A549 (cell line): ENCODE results near the gene CUL4B. TPM values are rescaled to one million over a fixed set of nuclear protein-coding genes. Genes with fewer than 3 reads are reported as not detected.

Experiments
- ATAC-seq, 2 experiments: fragments of 200-7000 bp in 1 of 2; fragments of >200 bp in 1 of 2; cut with Nextera tagmentation in 1 of 2; cut with Tn5 transposase in 1 of 2; 3 replicates each; pipeline versions ENCODE4 v1.8.0 to v1.9.1; 2018 to 2020; ENCODE audit warnings: mild to moderate bottlenecking in 1 of 2, moderate library complexity in 1 of 2
- CTCF ChIA-PET: fragments of 300-600 bp; sonication (Branson Sonifier 250); formaldehyde crosslinking; extraction: SDS; loops from one replicate; lab custom pipeline; 2021; ENCODE audit warnings: antibody characterized with exemption, inconsistent platforms; lab: Yijun Ruan, JAX
- POLR2A ChIA-PET: fragments of 350-600 bp; formaldehyde crosslinking; extraction: SDS; loops from one replicate; lab custom pipeline; 2021; ENCODE audit warnings: antibody characterized with exemption, inconsistent platforms; lab: Yijun Ruan, JAX
- DNase-seq, 2 experiments: peaks; one replicate each; pipeline versions ENCODE4 v3.0.0 to v3.0.0-alpha.2; 2011 to 2016; ENCODE audit warnings: low read depth in 1 of 2, low spot score in 1 of 2
- FAIRE-seq: peaks from 2 replicates; lab custom pipeline; 2011; peaks lifted over from hg19 to GRCh38; lab: Jason Lieb, UNC
- H3K27ac ChIP-seq, 2 experiments: fragments of >200 bp; sonication (Bioruptor Twin); formaldehyde crosslinking; 3 replicates each; pipeline ENCODE4 v1.5.1; 2016 to 2017
- H3K4me1 ChIP-seq: fragments of >200 bp; sonication (Bioruptor Twin); formaldehyde crosslinking; 3 replicates; pipeline ENCODE4 v1.6.1; 2016
- H3K4me2 ChIP-seq: fragments of >200 bp; sonication (Bioruptor Twin); formaldehyde crosslinking; 3 replicates; pipeline ENCODE4 v1.6.1; 2016
- H3K4me3 ChIP-seq: fragments of >200 bp; sonication (Bioruptor Twin); formaldehyde crosslinking; 3 replicates; pipeline ENCODE4 v1.5.1; 2016
- H3K9me3 ChIP-seq: fragments of >200 bp; sonication (Bioruptor Twin); formaldehyde crosslinking; 3 replicates; pipeline ENCODE4 v1.6.1; 2016
- ATOH8 ChIP-seq: fragments of 250-450 bp; sonication (Bioruptor Pico); IDR thresholded peaks from 2 replicates; pipeline ENCODE4 v1.5.0; 2020; ENCODE audit warnings: low read depth, mild to moderate bottlenecking, moderate library complexity
- CBX2 ChIP-seq: fragments of 200-600 bp; sonication (generic); IDR thresholded peaks from 2 replicates; pipeline ENCODE4 v1.6.1; 2016; ENCODE audit warnings: low read depth, mild to moderate bottlenecking, borderline replicate concordance
- CHD2 ChIP-seq: fragments of 150-350 bp; IDR thresholded peaks from 2 replicates; pipeline ENCODE4 v1.6.1; 2014; ENCODE audit warnings: low read length; ENCODE audit not compliant: partially characterized antibody
- CTCF ChIP-seq: fragments of >200 bp; sonication (Bioruptor Twin); formaldehyde crosslinking; IDR thresholded peaks from 3 replicates; pipeline ENCODE4 v1.5.1; 2016
- EP300 ChIP-seq, 2 experiments: fragments of >200 bp; sonication (Bioruptor Twin); formaldehyde crosslinking; IDR thresholded peaks; 2 replicates in 1 of 2; 3 replicates in 1 of 2; pipeline ENCODE4 v1.6.1; 2016 to 2017
- ESRRA ChIP-seq: fragments of 150-350 bp; IDR thresholded peaks from 2 replicates; pipeline ENCODE4 v1.6.1; 2014; ENCODE audit warnings: mild to moderate bottlenecking, low read length, borderline replicate concordance
- FOSB ChIP-seq: fragments of 250-450 bp; sonication (Bioruptor Pico); IDR thresholded peaks from 2 replicates; pipeline ENCODE4 v1.5.0; 2020; ENCODE audit warnings: mild to moderate bottlenecking, moderate library complexity
- HDAC2 ChIP-seq: fragments of 200-600 bp; sonication (generic); IDR thresholded peaks from 2 replicates; pipeline ENCODE4 v1.6.1; 2016
- HES2 ChIP-seq: fragments of >200 bp; sonication (Bioruptor Twin); formaldehyde crosslinking; IDR thresholded peaks from 2 replicates; pipeline ENCODE4 v1.6.1; 2016
- HMGXB4 ChIP-seq: fragments of 250-450 bp; sonication (Bioruptor Pico); IDR thresholded peaks from 2 replicates; pipeline ENCODE4 v1.5.0; 2021; ENCODE audit warnings: mild to moderate bottlenecking, moderate library complexity, borderline replicate concordance
- HOXA7 ChIP-seq: fragments of 250-450 bp; sonication (Bioruptor Pico); IDR thresholded peaks from 2 replicates; pipeline ENCODE4 v1.5.0; 2020; ENCODE audit warnings: mild to moderate bottlenecking, moderate library complexity
- HOXB13 ChIP-seq: fragments of 250-450 bp; sonication (Bioruptor Pico); IDR thresholded peaks from 2 replicates; pipeline ENCODE4 v1.5.0; 2020; ENCODE audit warnings: low read depth, mild to moderate bottlenecking, moderate library complexity
- JUNB ChIP-seq: fragments of >200 bp; sonication (Bioruptor Twin); formaldehyde crosslinking; IDR thresholded peaks from 2 replicates; pipeline ENCODE4 v1.6.1; 2016
- MAFK ChIP-seq: fragments of 450-650 bp; IDR thresholded peaks from 2 replicates; pipeline ENCODE4 v1.6.1; 2014; ENCODE audit not compliant: partially characterized antibody
- MAZ ChIP-seq: fragments of 150-350 bp; IDR thresholded peaks from 2 replicates; pipeline ENCODE4 v1.6.1; 2014; ENCODE audit warnings: antibody characterized with exemption, low read depth, low read length, borderline replicate concordance
- MYC ChIP-seq: IDR thresholded peaks from 2 replicates; pipeline ENCODE4 v1.6.1; 2012; ENCODE audit warnings: mild to moderate bottlenecking, inconsistent platforms, low read length, improper control_type of control experiment, borderline replicate concordance
- POLR2A ChIP-seq: IDR thresholded peaks from 2 replicates; pipeline ENCODE4 v1.6.1; 2012; ENCODE audit warnings: mild to moderate bottlenecking, low read length
- POLR2AphosphoS2 ChIP-seq: conservative IDR thresholded peaks from 2 replicates; pipeline ENCODE4 v1.6.1; 2012; ENCODE audit warnings: low read length, improper control_type of control experiment, inconsistent platforms
- RAD21 ChIP-seq, 2 experiments: fragments of >200 bp in 1 of 2; sonication (Bioruptor Twin) in 1 of 2; formaldehyde crosslinking in 1 of 2; IDR thresholded peaks in 1 of 2; conservative IDR thresholded peaks in 1 of 2; 2 replicates in 1 of 2; 3 replicates in 1 of 2; pipeline ENCODE4 v1.6.1; 2012 to 2018; ENCODE audit warnings: inconsistent platforms in 1 of 2
- SMC3 ChIP-seq: fragments of >200 bp; sonication (Bioruptor Twin); formaldehyde crosslinking; IDR thresholded peaks from 3 replicates; pipeline ENCODE4 v1.6.1; 2018; ENCODE audit warnings: inconsistent platforms
- TFCP2L1 ChIP-seq: fragments of 250-450 bp; sonication (Bioruptor Pico); IDR thresholded peaks from 2 replicates; pipeline ENCODE4 v1.5.0; 2021; ENCODE audit warnings: mild to moderate bottlenecking
- TP53 ChIP-seq: fragments of 250-450 bp; sonication (Bioruptor Pico); IDR thresholded peaks from 2 replicates; pipeline ENCODE4 v1.5.0; 2021; ENCODE audit warnings: mild to moderate bottlenecking, moderate library complexity
- ZSCAN20 ChIP-seq: fragments of 250-450 bp; sonication (Bioruptor Pico); IDR thresholded peaks from 2 replicates; pipeline ENCODE4 v1.8.0; 2022; ENCODE audit warnings: mild to moderate bottlenecking, moderate library complexity
- WGBS: methylation state at CpG from one replicate; pipeline ENCODE4 v1.1.6; 2017; ENCODE audit errors: missing lambda C conversion rate; 5-methylcytosine and 5-hydroxymethylcytosine counted together
- polyA plus RNA-seq, 4 experiments: library from polyadenylated mRNA; depleted of rRNA in 3 of 4; stranded (reverse); fragments of >200 nt; fragmentation: RNase III in 1 of 4; extraction: RNeasy Plus Mini Kit Qiagen cat#74134 plus additional on column Dnase treatment in 1 of 4; gene quantifications; 2 replicates in 3 of 4; 3 replicates in 1 of 4; pipeline ENCODE4 v1.2.3, GENCODE V29; 2011 to 2017
- TF ChIP-seq, protein P1 (sequence below): IDR thresholded peaks from 2 replicates; pipeline ENCODE4 v1.6.1; 2012

Gene CUL4B
- polyA plus RNA-seq, 2 of the 4 experiments (the other 2 are of a cell fraction), result 36.7 to 55.0 TPM

DNA sequence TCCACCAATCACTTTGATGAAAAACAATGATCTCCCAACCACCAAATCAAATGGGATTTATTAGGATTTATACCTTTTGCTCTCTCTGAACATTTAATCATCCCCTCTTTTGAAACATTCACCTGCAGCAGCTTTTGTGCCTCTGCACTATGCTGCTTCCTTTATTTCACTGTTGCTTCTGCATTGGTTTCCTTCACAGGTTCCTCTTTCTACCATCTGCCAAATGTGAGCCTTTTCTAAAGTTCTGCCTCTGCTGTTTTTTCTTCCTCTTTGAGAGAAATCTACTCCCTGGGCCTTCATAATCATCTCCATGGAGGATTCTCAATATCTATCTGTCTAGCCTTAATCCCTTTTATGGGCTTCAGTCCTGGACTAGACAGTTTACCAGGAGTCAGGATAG is 24.7 kb downstream of the CUL4B start (continued):
- TF ChIP-seq CBX2, result no peak

DNA sequence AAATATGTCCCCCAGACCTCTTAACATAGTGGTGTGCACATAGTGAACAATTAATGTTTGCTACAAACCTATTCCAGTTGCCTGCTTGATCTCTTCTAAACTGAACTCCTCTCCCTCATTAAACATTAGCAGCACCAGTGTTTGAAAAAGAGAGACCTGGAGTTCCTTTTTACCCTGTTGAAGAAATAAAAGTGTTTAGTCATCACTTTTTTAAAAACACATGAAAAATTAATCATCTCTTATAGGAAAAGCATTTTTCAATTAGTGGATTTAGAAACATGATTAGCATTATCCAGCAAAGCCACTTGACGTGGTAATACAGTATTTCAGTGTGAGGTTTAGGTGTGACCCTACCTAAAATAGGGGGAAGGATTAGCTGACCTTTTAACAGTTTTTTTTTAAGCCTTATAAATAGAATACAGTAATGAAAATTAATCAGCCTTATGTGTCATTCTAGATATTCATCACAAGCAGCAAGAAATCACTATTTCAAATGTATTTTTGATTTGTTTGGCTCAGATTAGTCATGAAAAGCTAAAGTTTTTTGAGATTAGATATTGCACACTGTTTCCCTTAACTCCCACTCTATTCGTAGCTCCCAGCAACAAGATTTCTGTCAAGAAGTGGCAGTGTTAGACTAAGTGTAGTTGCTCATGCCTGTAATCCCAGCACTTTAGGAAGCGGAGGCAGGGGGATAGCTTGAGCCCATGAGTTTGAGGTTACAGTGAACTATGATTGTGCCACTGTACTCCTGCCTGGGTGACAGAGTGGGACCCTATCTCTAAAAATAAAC is 26.2 kb downstream of the CUL4B start:
- POLR2A ChIA-PET, result no interaction called here
- H3K4me2 ChIP-seq, result no peak overlapping the region
- peak; percentile 98 for FAIRE-seq
- no peak for TF ChIP-seq ESRRA
- peak; percentile 94 for TF ChIP-seq MAFK
- H3K9me3 ChIP-seq, result no peaks in the 10 kb centered on the region
- H3K4me3 ChIP-seq, result no peak overlapping the region
- DNase-seq, result no peak
- CTCF ChIA-PET, result interaction anchor here (0.8 to 1.2 kb wide), 2 partner anchors 26 to 130 kb away, joined by 3 read pairs; partner anchors contain the start of gene CUL4B
- no peaks in the 10 kb centered on the region for H3K4me1 ChIP-seq
- ATAC-seq, result no peak
- H3K27ac ChIP-seq, result no peak overlapping the region
- 96% methylated on average over 3 of the region's 3 CpGs for WGBS

DNA sequence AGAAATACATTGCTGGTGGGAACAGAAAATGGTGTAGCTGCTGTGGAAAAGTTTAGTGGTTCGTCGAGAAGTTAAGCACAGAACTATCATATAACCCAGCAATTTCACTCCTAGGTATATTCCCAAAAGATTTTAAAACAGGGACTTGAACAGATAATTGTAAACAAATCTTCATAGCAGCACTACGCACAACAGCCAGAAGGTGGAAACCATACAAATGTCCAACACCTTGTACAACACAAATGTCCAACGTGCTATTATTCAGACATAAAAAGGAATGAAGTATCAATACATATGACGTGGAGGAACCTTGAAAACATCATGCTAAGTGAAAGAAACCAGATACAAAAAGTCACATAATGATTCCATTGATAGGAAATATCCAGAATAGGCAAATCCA is 37.9 kb downstream of the CUL4B start:
- Histone ChIP-seq H3K4me2 (no peak overlapping the region), H3K27ac (no peak overlapping the region), H3K9me3 (no peaks in the 10 kb centered on the region), H3K4me3 (no peak overlapping the region), H3K4me1 (peaks cover 2% of the 10 kb centered on the region; the same call in 1 of the 3 replicates)
- CTCF ChIA-PET, result no interaction called here
- peak in 1 of 2 experiments; percentile 20 for DNase-seq
- POLR2A ChIA-PET, result no interaction called here
- ATAC-seq, result peak in 1 of 2 experiments; percentile 61; a peak in 2 of 6 replicates
- no peak for FAIRE-seq
- 76% methylated on average over 5 of the region's 5 CpGs for WGBS
- no peak for TF ChIP-seq HES2
- TF ChIP-seq HDAC2, result no peak
- TF ChIP-seq SMC3, result no peak
- no peak for TF ChIP-seq HMGXB4 (CRISPR knock-in tag)
- 0 out of 3 replicates have a peak, but pooled peaks have one; percentile 8 for TF ChIP-seq CTCF
- TF ChIP-seq EP300 (IDR thresholded peaks at IDR 0.05), result no peak
- no peak for TF ChIP-seq TFCP2L1 (CRISPR knock-in tag)
- TF ChIP-seq RAD21 (conservative IDR thresholded peaks at IDR 0.05 in 1 of 2, IDR thresholded peaks at IDR 0.05 in 1 of 2), result 0 out of 5 replicates have a peak, but pooled peaks of 1 of the 2 experiments have one; percentile 2
- TF ChIP-seq CBX2, result no peak
- TF ChIP-seq CHD2, result no peak
- TF ChIP-seq, all 56 proteins: peak for 2

- Histone ChIP-seq H3K9me3 (no peaks in the 10 kb centered on the region), H3K4me2 (no peak overlapping the region), H3K4me3 (no peak overlapping the region), H3K27ac (no peak overlapping the region), H3K4me1 (peaks cover 8% of the 10 kb centered on the region)
- peak; percentile 89 for FAIRE-seq
- WGBS, result 94% methylated on average over 3 of the region's 3 CpGs
- no peak for DNase-seq
- ChIA-PET POLR2A (no interaction called here), CTCF (interaction anchor here (0.7 kb wide), 1 partner anchor 19 kb away, joined by 3 read pairs; no protein-coding TSS in a partner anchor)
- no peak for TF ChIP-seq ATOH8 (CRISPR knock-in tag)
- TF ChIP-seq MAZ, result no peak
- TF ChIP-seq TP53 (CRISPR knock-in tag), result no peak
- no peak for TF ChIP-seq JUNB
- no peak for TF ChIP-seq POLR2A
- no peak for TF ChIP-seq MYC
- no peak for TF ChIP-seq FOSB (CRISPR knock-in tag)
- no peak for TF ChIP-seq RAD21 (conservative IDR thresholded peaks at IDR 0.05 in 1 of 2, IDR thresholded peaks at IDR 0.05 in 1 of 2)
- TF ChIP-seq EP300 (IDR thresholded peaks at IDR 0.05), result no peak
- TF ChIP-seq HOXA7 (CRISPR knock-in tag), result no peak
- TF ChIP-seq POLR2AphosphoS2, result no peak
- TF ChIP-seq ZSCAN20, result no peak
- TF ChIP-seq, protein P1, sequence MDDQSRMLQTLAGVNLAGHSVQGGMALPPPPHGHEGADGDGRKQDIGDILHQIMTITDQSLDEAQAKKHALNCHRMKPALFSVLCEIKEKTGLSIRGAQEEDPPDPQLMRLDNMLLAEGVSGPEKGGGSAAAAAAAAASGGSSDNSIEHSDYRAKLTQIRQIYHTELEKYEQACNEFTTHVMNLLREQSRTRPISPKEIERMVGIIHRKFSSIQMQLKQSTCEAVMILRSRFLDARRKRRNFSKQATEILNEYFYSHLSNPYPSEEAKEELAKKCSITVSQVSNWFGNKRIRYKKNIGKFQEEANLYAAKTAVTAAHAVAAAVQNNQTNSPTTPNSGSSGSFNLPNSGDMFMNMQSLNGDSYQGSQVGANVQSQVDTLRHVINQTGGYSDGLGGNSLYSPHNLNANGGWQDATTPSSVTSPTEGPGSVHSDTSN, result no peak
- no peak for TF ChIP-seq HOXB13
- ATAC-seq, result no peak
Measured at GRCh38 chrX:120517936-120518335, 42.8 kb downstream of the CUL4B start.
